GM12873 (cell line): ENCODE measurements around the gene PPM1B.

ENCODE experiments used
- TF ChIP-seq, protein P1 (sequence below): IDR thresholded peaks from 2 replicates; pipeline ENCODE4 v1.5.1; 2012; ENCODE audit warnings: low read depth, mild to moderate bottlenecking, moderate library complexity, low read length, control low read depth; ENCODE audit not compliant: insufficient read depth; ENCODE audit errors: missing control alignments

Gene PPM1B

DNA sequence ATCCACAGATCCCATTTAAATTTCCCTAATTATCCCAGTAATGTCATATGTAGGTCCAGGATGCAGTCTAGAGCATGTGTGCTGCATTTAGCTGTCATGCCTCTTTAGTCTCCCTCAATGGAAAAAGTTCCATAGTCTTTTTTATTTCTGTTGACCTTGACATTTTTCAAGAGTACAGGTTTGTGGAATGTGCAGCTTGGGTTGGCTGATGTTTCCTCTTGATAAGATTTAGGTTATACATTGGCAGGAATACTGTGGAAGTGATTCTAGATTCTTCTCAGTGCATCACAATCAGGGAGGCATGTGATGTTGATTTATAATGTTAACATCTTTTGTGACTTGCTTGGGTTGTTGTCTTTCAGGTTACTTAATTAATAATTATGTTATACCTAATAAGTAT lies 42.5 kb downstream of the PPM1B start:
- TF ChIP-seq, protein P1, sequence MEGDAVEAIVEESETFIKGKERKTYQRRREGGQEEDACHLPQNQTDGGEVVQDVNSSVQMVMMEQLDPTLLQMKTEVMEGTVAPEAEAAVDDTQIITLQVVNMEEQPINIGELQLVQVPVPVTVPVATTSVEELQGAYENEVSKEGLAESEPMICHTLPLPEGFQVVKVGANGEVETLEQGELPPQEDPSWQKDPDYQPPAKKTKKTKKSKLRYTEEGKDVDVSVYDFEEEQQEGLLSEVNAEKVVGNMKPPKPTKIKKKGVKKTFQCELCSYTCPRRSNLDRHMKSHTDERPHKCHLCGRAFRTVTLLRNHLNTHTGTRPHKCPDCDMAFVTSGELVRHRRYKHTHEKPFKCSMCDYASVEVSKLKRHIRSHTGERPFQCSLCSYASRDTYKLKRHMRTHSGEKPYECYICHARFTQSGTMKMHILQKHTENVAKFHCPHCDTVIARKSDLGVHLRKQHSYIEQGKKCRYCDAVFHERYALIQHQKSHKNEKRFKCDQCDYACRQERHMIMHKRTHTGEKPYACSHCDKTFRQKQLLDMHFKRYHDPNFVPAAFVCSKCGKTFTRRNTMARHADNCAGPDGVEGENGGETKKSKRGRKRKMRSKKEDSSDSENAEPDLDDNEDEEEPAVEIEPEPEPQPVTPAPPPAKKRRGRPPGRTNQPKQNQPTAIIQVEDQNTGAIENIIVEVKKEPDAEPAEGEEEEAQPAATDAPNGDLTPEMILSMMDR = no peak

DNA sequence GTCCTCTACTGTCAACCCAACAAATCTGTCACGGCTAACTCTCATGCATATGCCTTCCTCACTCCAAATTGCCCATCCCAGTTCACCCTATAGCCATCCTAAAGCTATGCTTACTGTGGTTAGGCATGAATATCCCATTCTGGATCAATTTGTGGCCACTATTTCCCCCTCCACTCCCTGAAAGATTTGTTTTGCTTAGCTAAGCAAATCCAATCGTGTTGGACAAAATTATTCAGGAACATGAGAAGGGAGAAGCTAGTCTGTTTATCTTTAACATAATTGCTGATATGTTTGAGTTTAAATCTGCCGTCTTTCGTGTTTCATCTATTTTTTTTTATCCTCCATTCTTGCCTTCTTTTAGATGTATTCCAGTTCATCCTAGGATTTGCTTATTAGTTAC lies 43.6 kb downstream of the PPM1B start:
- TF ChIP-seq, protein P1 = no peak

DNA sequence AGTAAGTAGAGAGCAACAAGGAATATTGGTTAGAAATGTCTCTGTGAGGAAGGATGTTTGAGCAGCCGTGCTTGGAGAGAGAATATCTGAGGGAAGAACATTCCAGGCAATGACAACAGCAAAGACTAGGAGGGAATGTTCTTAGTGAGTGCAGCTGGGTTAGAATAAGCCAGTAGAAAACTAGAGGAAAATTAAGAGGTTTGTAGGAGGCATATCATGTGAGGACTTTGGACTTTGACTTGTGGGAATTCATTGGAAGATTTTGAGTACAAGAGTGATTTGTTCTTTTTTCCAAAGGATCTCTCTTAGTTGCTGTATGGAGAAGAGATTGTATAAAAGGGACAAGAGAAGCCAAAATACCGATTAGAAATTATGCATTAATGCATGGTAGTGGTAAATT lies 47.2 kb downstream of the PPM1B start:
- TF ChIP-seq, protein P1 = no peak

DNA sequence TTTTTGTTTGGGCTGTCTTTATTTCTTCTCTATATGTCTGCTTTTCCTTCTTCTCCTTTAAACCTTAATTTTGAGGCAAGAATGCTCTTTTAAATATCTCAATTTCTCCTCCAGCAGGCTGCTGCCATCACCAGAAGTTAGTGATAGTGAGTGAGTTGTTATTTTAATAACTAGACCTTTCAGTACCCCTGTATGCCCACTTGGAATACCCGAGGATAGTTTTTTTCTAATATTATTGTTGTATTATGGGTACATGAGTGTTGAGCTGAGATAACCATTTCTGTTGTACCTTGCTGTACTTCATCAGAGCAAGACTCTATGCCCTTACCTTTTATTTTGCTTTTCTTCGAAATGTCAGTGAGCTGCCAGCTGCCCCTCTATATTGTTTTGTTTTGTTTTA lies 50.1 kb downstream of the PPM1B start:
- TF ChIP-seq, protein P1 = no peak

DNA sequence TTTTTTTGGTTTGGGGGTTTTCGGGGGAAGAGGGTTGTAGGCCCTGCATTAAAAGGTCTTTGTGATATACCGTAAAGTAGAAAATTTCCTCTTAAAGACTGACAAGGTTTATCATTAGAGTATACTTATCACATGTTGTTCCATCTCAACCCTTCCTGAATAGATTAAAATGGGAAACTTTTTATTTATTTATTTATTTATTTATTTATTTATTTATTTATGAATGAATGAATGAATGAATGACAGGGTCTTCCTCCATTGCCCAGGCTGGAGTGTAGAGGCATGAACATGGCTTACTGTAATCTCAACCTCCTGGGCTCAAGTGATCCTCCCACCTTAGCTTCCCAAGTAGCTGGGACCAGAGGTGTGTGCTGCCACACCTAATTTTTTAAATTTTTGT lies 58.1 kb downstream of the PPM1B start:
- TF ChIP-seq, protein P1 = no peak

DNA sequence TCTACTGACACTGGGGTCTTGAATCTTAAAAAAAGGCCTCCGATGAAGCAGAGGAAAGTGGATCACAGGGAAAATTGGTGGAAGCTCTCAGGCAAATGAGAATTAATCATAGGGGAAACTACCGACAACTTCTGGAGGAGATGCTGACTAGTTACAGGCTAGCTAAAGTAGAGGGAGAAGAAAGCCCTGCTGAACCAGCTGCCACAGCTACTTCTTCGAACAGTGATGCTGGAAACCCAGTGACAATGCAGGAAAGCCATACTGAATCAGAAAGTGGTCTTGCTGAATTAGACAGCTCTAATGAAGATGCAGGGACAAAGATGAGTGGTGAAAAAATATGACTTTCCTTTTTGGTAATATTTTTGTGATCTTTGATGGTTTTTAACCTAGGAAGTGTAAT lies 61.7 kb downstream of the PPM1B start:
- TF ChIP-seq, protein P1 = no peak

DNA sequence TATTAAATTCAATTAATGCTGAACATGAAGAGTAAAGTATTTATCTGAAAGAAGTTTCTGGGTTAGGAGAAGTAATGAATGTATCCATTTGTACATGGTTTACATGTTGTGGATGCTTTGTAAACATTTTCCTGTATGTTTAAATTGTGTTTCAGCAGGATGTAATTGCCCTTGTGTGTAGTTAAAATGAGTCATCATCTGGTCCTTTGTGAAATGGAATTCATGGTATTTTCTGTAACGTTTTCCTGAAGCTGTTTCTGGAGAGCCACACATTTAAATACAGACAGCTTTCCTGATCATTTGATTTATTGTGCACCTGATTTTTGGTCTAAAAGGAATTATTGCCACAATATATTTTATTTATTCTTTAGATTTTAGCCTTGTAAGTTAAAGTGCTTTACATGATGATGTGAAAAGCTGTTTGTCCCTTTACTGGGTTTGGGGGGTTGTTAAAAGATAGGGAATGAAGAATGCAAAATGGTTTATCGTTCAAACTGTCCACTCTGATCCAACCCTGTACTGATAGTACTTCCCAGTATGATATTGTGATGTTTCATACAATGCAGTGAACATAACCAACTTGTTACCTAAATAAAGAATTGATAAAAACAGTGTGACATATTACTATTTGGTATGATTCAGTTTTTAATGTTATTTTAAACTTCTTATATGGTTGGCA lies 64.9 kb downstream of the PPM1B start:
- TF ChIP-seq, protein P1 = no peak
